Stimulated activated CD4-positive, alpha-beta T cell treated with anti-CD3 and anti-CD28 coated beads, Interleukin-4, amount 100 ng/mL, for 4 hours (primary cell): Measurements from ENCODE around the gene SEC61G.
A peak's percentile ranks its signal among the peaks of the same experiment; 100 is the strongest.

Experiments used
- DNase-seq, 2 experiments: peaks; one replicate each; pipeline ENCODE4 v3.0.0-alpha.2; 2020

SEC61G gene

GRCh38 chr7:54758702-54759592 is at the start of gene SEC61G:
Gene SEC61G, minus strand, starts transcription at chr7:54759211. Its CDS starts 1,623 bp downstream, at chr7:54757588.
- DNase-seq = peak; percentile 94 to 95

- DNase-seq = no peak
Observed at GRCh38 chr7:54802841-54803240, 43.8 kb upstream of the SEC61G start.

GRCh38 chr7:54802114-54802513 is 43.1 kb upstream of the SEC61G start:
- DNase-seq = no peak

- no peak for DNase-seq
Observed at GRCh38 chr7:54799792-54800191, 40.8 kb upstream of the SEC61G start.

GRCh38 chr7:54798530-54798929 is 39.5 kb upstream of the SEC61G start:
- no peak for DNase-seq

GRCh38 chr7:54796853-54797252 is 37.8 kb upstream of the SEC61G start:
- DNase-seq = no peak

- no peak for DNase-seq
Observed at GRCh38 chr7:54796150-54796549, 37.1 kb upstream of the SEC61G start.

GRCh38 chr7:54792383-54792782 is 33.4 kb upstream of the SEC61G start:
- DNase-seq = no peak

- DNase-seq = peak in 1 of 2 experiments; percentile 27
Observed at GRCh38 chr7:54788664-54789063, 29.7 kb upstream of the SEC61G start.

- DNase-seq = no peak
Observed at GRCh38 chr7:54785261-54785660, 26.2 kb upstream of the SEC61G start.

- DNase-seq = no peak
Observed at GRCh38 chr7:54783952-54784351, 24.9 kb upstream of the SEC61G start.

GRCh38 chr7:54782829-54783228 is 23.8 kb upstream of the SEC61G start:
- DNase-seq = no peak

- no peak for DNase-seq
Observed at GRCh38 chr7:54782314-54782713, 23.3 kb upstream of the SEC61G start.

- DNase-seq = no peak
Observed at GRCh38 chr7:54781134-54781920, 22.3 kb upstream of the SEC61G start.

GRCh38 chr7:54780490-54780889 is 21.5 kb upstream of the SEC61G start:
- no peak for DNase-seq

GRCh38 chr7:54778696-54779540 is 19.9 kb upstream of the SEC61G start:
- DNase-seq = no peak

- DNase-seq = no peak
Observed at GRCh38 chr7:54778166-54778565, 19.2 kb upstream of the SEC61G start.

GRCh38 chr7:54774785-54775740 is 16.1 kb upstream of the SEC61G start:
- no peak for DNase-seq

- peak; percentile 56 to 63 for DNase-seq
Observed at GRCh38 chr7:54773472-54774399, 14.7 kb upstream of the SEC61G start.

- DNase-seq = no peak
Observed at GRCh38 chr7:54769203-54769602, 10.2 kb upstream of the SEC61G start.

- no peak for DNase-seq
Observed at GRCh38 chr7:54764861-54765260, 5.8 kb upstream of the SEC61G start.
